Panc1 (cell line): ENCODE measurements around the gene CASP5.

Experiments
- CTCF ChIP-seq: fragments of 450-650 bp; IDR thresholded peaks from 2 replicates; pipeline ENCODE4 v1.5.1; 2017; ENCODE audit warnings: mild to moderate bottlenecking
- POLR2AphosphoS5 ChIP-seq: IDR thresholded peaks from 2 replicates; pipeline ENCODE4 v1.6.1; 2012; ENCODE audit warnings: mild to moderate bottlenecking, low read depth, low read length, moderate library complexity
- SIN3A ChIP-seq: IDR thresholded peaks from 2 replicates; pipeline ENCODE4 v1.6.1; 2012; ENCODE audit warnings: low read depth, mild to moderate bottlenecking, low read length, moderate library complexity, borderline replicate concordance; ENCODE audit not compliant: insufficient read depth
- TCF7L2 ChIP-seq: IDR thresholded peaks from 2 replicates; pipeline ENCODE4 v1.6.1; 2011; ENCODE audit warnings: mild to moderate bottlenecking, low read depth, low read length, inconsistent platforms
- TF ChIP-seq, protein P1 (sequence below), 2 experiments: IDR thresholded peaks; 2 replicates each; pipeline ENCODE4 v1.6.1; 2011 to 2012; ENCODE audit warnings: low read depth in 2 of 2, control low read depth in 1 of 2, low read length in 1 of 2, mild to moderate bottlenecking in 1 of 2, moderate library complexity in 1 of 2; ENCODE audit not compliant: insufficient read depth in 1 of 2

DNA sequence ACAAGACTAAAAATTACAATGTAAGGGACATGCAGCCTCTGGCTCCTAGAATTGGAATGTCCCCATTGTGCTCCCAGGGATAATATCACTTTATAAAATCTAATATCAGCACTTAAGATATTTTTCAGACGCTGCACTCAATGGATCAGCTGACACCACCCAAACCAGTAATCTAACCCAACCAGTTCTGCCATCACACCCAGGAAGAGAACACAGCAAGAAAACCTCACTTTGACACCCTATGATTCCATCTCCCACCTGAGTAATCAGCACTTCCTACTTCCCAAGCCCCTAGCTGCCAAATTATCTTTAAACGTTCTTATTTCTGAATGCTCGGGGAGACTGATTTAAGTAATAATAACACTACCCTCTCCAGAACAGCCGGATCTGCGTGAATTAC, 57.2 kb downstream of the CASP5 start:
- TF ChIP-seq, protein P1, sequence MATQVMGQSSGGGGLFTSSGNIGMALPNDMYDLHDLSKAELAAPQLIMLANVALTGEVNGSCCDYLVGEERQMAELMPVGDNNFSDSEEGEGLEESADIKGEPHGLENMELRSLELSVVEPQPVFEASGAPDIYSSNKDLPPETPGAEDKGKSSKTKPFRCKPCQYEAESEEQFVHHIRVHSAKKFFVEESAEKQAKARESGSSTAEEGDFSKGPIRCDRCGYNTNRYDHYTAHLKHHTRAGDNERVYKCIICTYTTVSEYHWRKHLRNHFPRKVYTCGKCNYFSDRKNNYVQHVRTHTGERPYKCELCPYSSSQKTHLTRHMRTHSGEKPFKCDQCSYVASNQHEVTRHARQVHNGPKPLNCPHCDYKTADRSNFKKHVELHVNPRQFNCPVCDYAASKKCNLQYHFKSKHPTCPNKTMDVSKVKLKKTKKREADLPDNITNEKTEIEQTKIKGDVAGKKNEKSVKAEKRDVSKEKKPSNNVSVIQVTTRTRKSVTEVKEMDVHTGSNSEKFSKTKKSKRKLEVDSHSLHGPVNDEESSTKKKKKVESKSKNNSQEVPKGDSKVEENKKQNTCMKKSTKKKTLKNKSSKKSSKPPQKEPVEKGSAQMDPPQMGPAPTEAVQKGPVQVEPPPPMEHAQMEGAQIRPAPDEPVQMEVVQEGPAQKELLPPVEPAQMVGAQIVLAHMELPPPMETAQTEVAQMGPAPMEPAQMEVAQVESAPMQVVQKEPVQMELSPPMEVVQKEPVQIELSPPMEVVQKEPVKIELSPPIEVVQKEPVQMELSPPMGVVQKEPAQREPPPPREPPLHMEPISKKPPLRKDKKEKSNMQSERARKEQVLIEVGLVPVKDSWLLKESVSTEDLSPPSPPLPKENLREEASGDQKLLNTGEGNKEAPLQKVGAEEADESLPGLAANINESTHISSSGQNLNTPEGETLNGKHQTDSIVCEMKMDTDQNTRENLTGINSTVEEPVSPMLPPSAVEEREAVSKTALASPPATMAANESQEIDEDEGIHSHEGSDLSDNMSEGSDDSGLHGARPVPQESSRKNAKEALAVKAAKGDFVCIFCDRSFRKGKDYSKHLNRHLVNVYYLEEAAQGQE (IDR thresholded peaks at IDR 0.05; ENCODE audit: insufficient read depth in 1 of 2, low read depth in 2 of 2, low read length in 1 of 2), result no peak
- TF ChIP-seq CTCF (no peak), POLR2AphosphoS5 (no peak), SIN3A (no peak), TCF7L2 (no peak)
